ENCODE results near the gene JTB. TPM values are rescaled to one million over a fixed set of nuclear protein-coding genes. Genes with fewer than 3 reads are reported as not detected.
A peak's percentile ranks its signal among the peaks of the same experiment; 100 is the strongest.

Gene JTB
- total and polyA plus RNA-seq, 9 of the 15 experiments (the other 6 are each of a cell fraction or from before 2014, with no cell fraction given), result 24.7 to 308 (median 151) TPM

DNA sequence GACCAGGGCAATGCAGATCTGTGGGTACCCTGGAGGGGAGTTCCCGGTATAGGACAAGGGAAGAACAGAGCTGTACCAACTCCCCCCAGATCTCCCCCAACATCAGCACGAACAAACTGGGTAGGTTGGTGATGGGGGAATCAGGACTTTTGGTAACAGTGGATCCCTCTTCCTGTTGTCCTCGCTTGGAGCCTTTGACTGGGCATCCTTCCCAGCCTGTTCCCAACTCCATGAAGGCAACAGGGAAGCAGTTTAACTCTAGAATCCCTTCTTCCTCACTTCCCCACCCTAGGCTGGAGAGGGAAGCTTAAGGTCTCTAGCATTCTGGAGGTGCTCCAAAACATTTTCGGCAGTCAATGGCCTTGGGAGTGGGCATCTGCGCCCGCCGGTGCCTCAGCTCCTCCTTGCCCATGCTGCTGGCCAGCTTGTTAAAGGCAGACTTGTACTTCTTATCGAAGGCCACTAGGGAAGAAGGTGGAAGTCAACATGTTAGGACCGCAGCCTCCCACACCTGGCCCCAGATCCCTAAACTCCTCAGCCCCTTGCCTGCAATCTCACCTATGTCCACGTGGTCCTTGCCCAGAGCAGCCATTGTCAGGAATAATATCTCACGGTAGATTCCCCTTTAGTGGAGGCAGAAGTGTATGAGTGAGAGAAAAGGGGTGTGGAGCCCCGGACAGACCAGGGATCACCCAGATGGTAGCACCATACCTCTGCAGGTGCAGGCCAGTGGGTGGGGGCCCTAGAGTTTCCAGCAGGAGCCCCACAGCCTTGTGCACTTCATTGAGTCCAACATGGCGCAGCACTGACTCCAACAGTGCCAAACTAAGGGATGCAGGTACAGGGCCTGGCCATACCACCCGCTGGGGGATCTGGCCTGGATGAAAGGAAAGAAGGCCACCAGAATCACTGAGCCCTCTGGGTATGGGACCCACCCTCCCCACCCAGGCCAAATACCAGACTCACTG, 47.2 kb downstream of the JTB start:
- 86% methylated on average over 13 of the region's 14 CpGs for WGBS (ENCODE audit: insufficient coverage, low coverage, missing lambda C conversion rate)
- TF ChIP-seq, protein P1, sequence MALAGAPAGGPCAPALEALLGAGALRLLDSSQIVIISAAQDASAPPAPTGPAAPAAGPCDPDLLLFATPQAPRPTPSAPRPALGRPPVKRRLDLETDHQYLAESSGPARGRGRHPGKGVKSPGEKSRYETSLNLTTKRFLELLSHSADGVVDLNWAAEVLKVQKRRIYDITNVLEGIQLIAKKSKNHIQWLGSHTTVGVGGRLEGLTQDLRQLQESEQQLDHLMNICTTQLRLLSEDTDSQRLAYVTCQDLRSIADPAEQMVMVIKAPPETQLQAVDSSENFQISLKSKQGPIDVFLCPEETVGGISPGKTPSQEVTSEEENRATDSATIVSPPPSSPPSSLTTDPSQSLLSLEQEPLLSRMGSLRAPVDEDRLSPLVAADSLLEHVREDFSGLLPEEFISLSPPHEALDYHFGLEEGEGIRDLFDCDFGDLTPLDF (CRISPR knock-in tag; IDR thresholded peaks at IDR 0.05), result no peak
- TF ChIP-seq, protein P2, sequence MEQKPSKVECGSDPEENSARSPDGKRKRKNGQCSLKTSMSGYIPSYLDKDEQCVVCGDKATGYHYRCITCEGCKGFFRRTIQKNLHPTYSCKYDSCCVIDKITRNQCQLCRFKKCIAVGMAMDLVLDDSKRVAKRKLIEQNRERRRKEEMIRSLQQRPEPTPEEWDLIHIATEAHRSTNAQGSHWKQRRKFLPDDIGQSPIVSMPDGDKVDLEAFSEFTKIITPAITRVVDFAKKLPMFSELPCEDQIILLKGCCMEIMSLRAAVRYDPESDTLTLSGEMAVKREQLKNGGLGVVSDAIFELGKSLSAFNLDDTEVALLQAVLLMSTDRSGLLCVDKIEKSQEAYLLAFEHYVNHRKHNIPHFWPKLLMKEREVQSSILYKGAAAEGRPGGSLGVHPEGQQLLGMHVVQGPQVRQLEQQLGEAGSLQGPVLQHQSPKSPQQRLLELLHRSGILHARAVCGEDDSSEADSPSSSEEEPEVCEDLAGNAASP (IDR thresholded peaks at IDR 0.05), result no peak
- TF ChIP-seq IRF2 (CRISPR knock-in tag; IDR thresholded peaks at IDR 0.05) (no peak), HCFC1 (IDR thresholded peaks at IDR 0.05; ENCODE audit: low read depth, low read length) (no peak), RERE (CRISPR knock-in tag; IDR thresholded peaks at IDR 0.05; ENCODE audit: borderline replicate concordance) (no peak), ZNF431 (CRISPR knock-in tag; IDR thresholded peaks at IDR 0.05) (no peak), STAT5B (CRISPR knock-in tag; IDR thresholded peaks at IDR 0.05) (no peak), U2AF1 (optimal IDR thresholded peaks at IDR 0.05; ENCODE audit: low read depth, low read length) (no peak), PTTG1 (tag; IDR thresholded peaks at IDR 0.05; ENCODE audit: low read depth) (no peak)
- TF ChIP-seq, protein P3, sequence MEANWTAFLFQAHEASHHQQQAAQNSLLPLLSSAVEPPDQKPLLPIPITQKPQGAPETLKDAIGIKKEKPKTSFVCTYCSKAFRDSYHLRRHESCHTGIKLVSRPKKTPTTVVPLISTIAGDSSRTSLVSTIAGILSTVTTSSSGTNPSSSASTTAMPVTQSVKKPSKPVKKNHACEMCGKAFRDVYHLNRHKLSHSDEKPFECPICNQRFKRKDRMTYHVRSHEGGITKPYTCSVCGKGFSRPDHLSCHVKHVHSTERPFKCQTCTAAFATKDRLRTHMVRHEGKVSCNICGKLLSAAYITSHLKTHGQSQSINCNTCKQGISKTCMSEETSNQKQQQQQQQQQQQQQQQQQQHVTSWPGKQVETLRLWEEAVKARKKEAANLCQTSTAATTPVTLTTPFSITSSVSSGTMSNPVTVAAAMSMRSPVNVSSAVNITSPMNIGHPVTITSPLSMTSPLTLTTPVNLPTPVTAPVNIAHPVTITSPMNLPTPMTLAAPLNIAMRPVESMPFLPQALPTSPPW (CRISPR knock-in tag; IDR thresholded peaks at IDR 0.05), result no peak

More for the DNA sequence above, 47.2 kb downstream of the JTB start:
- H3K9me1 ChIP-seq (ENCODE audit: control insufficient read depth, insufficient read depth, low read length), result no peaks in the 10 kb centered on the region
- ChIA-PET POLR2A (interaction anchor here (1.0 to 1.6 kb wide), 3 partner anchors 9 to 16 kb away, joined by 3 to 8 read pairs (median 4); no protein-coding TSS in a partner anchor), CTCF (ENCODE audit: low intra/inter-chr PET ratio) (no interaction called here)
- H3K4me3 ChIP-seq, result no peak overlapping the region
- no peaks in the 10 kb centered on the region for H3K27me3 ChIP-seq (ENCODE audit: control insufficient read depth in 2 of 2, insufficient read depth in 2 of 2, low read length in 2 of 2)
- no TSS peak for BruUV-seq (replicated peaks)
- no peak overlapping the region for H3K4me2 ChIP-seq (ENCODE audit: insufficient read depth, low read length)
- H3K9ac ChIP-seq (ENCODE audit: insufficient read depth in 1 of 2, low read depth in 2 of 2, low read length in 2 of 2), result no peak overlapping the region
- DNase-seq (ENCODE audit: extremely low read depth in 1 of 4, low spot score in 3 of 4) (peak in 1 of 4 experiments; percentile 23), FAIRE-seq (no peak), ATAC-seq (no peak)
- peaks cover 49% of the 10 kb centered on the region; the same call in 2 of the 3 replicates for H3K36me3 ChIP-seq (ENCODE audit: control insufficient read depth, insufficient read depth, low read length)
- H3K9me3 ChIP-seq (replicated peaks; ENCODE audit: control insufficient read depth, insufficient read depth, low read depth, low read length), result no peaks in the 10 kb centered on the region
- in situ Hi-C loops (cut with MboI), result no loop called here
- intact Hi-C loops (cut with micrococcal nuclease), result no loop called here
- H3K27ac ChIP-seq (ENCODE audit: extremely low read depth, low read depth, low read length), result no peak overlapping the region
- H2AFZ ChIP-seq (ENCODE audit: low read depth, low read length), result no peak overlapping the region
- no peaks in the 10 kb centered on the region for H3K79me2 ChIP-seq (ENCODE audit: control insufficient read depth, insufficient read depth, low read length)
- no peaks in the 10 kb centered on the region for H4K20me1 ChIP-seq (replicated peaks; ENCODE audit: control insufficient read depth, insufficient read depth, low read length)
- H3K4me1 ChIP-seq (replicated peaks in 1 of 2; ENCODE audit: control insufficient read depth in 2 of 2, insufficient read depth in 2 of 2, low read length in 2 of 2), result no peaks in the 10 kb centered on the region
